ENCODE results near the gene NOS1.

DNA sequence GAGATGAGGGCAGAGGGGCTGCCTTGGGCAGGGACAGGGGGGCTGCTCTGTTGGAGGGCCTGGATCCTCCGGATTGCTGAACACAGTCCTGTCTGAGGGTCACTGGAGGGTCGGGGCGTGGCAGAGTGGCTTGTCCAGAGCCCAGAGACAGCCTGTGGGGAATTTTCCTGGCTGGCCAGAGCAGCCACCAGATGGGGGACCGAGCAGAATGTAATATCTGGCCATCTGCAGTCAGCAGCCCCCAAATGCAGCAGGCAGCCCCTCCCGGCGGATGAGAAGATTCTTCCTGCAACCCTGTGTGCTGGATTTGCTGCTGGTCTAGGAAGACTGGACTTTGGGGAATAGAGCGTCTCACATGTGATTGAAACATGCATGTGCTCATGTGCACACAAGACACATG lies 23.3 kb upstream of the NOS1 start:
- TF ChIP-seq POLR2AphosphoS5 (IDR thresholded peaks at IDR 0.05; ENCODE audit: insufficient read depth, low read depth, low read length) (no peak), POLR2A (IDR thresholded peaks at IDR 0.05; ENCODE audit: low read depth, low read length) (no peak), JUN (IDR thresholded peaks at IDR 0.05; ENCODE audit: borderline replicate concordance, insufficient read depth, insufficient read length, low read depth) (no peak), MYC (IDR thresholded peaks at IDR 0.05; ENCODE audit: low read depth, low read length) (no peak)

All from endothelial cell of umbilical vein (primary cell).